ENCODE data around the gene GPATCH2L. TPM values are rescaled to one million over a fixed set of nuclear protein-coding genes. Genes with fewer than 3 reads are reported as not detected.

GPATCH2L gene
- polyA plus RNA-seq, 3 donors = 10.6 to 28.3 (median 13.8) TPM

- H4K20me1 ChIP-seq (ENCODE audit: insufficient read depth, low read length) = no peaks in the 10 kb centered on the region
- no peak overlapping the region for H3K4me3 ChIP-seq (replicated peaks in 1 of 3; ENCODE audit: low read depth in 2 of 3, low read length in 3 of 3)
- no peak overlapping the region for H3K4me2 ChIP-seq (replicated peaks; ENCODE audit: extremely low read depth, low read length, poor library complexity, severe bottlenecking)
- H3K9me3 ChIP-seq (replicated peaks in 1 of 2; ENCODE audit: control insufficient read depth in 1 of 2, insufficient read depth in 1 of 2, low read length in 2 of 2) = no peaks in the 10 kb centered on the region
- WGBS (ENCODE audit: insufficient coverage) = 100% methylated on average over 2 of the region's 3 CpGs
- Mint-ChIP-seq H3K36me3 (peaks cover 64 to 68% of the 10 kb centered on the region in 2 donors), H3K27me3 (ENCODE audit: low read depth in 3 of 3) (no peaks in the 10 kb centered on the region), H3K27ac (no peak overlapping the region), H3K9me3 (no peaks in the 10 kb centered on the region), H3K4me1 (peaks cover 25% of the 10 kb centered on the region), H3K4me3 (no peak overlapping the region)
- no peak overlapping the region for H3K9ac ChIP-seq (ENCODE audit: insufficient read depth, low read length, poor library complexity, severe bottlenecking)
- H2AFZ ChIP-seq (ENCODE audit: insufficient read depth, low read depth, low read length, poor library complexity, severe bottlenecking) = no peak overlapping the region
- no peak for DNase-seq
- H3K27ac ChIP-seq (ENCODE audit: low read depth in 1 of 2, low read length in 2 of 2) = no peak overlapping the region
- H3K4me1 ChIP-seq (ENCODE audit: control insufficient read depth in 1 of 2, insufficient read depth in 2 of 2, low read length in 2 of 2) = peaks cover 23 to 31% of the 10 kb centered on the region in 2 donors
- H3K79me2 ChIP-seq (ENCODE audit: insufficient read depth, low read length) = peaks cover 4% of the 10 kb centered on the region
- no peaks in the 10 kb centered on the region for H3K27me3 ChIP-seq (ENCODE audit: control insufficient read depth in 2 of 2, insufficient read depth in 2 of 2, low read length in 2 of 2)
- H3K36me3 ChIP-seq (replicated peaks in 1 of 2; ENCODE audit: control insufficient read depth in 1 of 2, insufficient read depth in 2 of 2, low read length in 2 of 2) = peaks cover 58 to 72% of the 10 kb centered on the region in 2 donors
- TF ChIP-seq CTCF (IDR thresholded peaks at IDR 0.05) = no peak
- intact Hi-C loops (cut with micrococcal nuclease) = no loop called here
Observed at GRCh38 chr14:76194327-76194726, 42.6 kb downstream of the GPATCH2L start.

GRCh38 chr14:76195003-76195402, 43.3 kb downstream of the GPATCH2L start:
- Histone ChIP-seq H3K79me2 (ENCODE audit: insufficient read depth, low read length) (no peaks in the 10 kb centered on the region), H2AFZ (ENCODE audit: insufficient read depth, low read depth, low read length, poor library complexity, severe bottlenecking) (no peak overlapping the region), H3K4me1 (ENCODE audit: control insufficient read depth in 1 of 2, insufficient read depth in 2 of 2, low read length in 2 of 2) (peaks cover 20 to 25% of the 10 kb centered on the region in 2 donors), H3K4me3 (replicated peaks in 1 of 3; ENCODE audit: low read depth in 2 of 3, low read length in 3 of 3) (no peak overlapping the region), H3K9me3 (replicated peaks in 1 of 2; ENCODE audit: control insufficient read depth in 1 of 2, insufficient read depth in 1 of 2, low read length in 2 of 2) (no peaks in the 10 kb centered on the region), H3K27me3 (ENCODE audit: control insufficient read depth in 2 of 2, insufficient read depth in 2 of 2, low read length in 2 of 2) (no peaks in the 10 kb centered on the region), H4K20me1 (ENCODE audit: insufficient read depth, low read length) (no peaks in the 10 kb centered on the region), H3K9ac (ENCODE audit: insufficient read depth, low read length, poor library complexity, severe bottlenecking) (no peak overlapping the region), H3K4me2 (replicated peaks; ENCODE audit: extremely low read depth, low read length, poor library complexity, severe bottlenecking) (no peak overlapping the region), H3K27ac (ENCODE audit: low read depth in 1 of 2, low read length in 2 of 2) (no peak overlapping the region), H3K36me3 (replicated peaks in 1 of 2; ENCODE audit: control insufficient read depth in 1 of 2, insufficient read depth in 2 of 2, low read length in 2 of 2) (peaks cover 65 to 78% of the 10 kb centered on the region in 2 donors)
- H3K27me3 Mint-ChIP-seq (ENCODE audit: low read depth in 3 of 3) = no peaks in the 10 kb centered on the region
- H3K4me1 Mint-ChIP-seq = peaks cover 20% of the 10 kb centered on the region
- WGBS (ENCODE audit: insufficient coverage) = no CpG with 5 or more reads among the region's 3 CpGs
- H3K36me3 Mint-ChIP-seq = peaks cover 64 to 70% of the 10 kb centered on the region in 2 donors
- TF ChIP-seq CTCF (IDR thresholded peaks at IDR 0.05) = no peak
- H3K9me3 Mint-ChIP-seq = no peaks in the 10 kb centered on the region
- DNase-seq = no peak
- H3K27ac Mint-ChIP-seq = no peak overlapping the region
- no peak overlapping the region for H3K4me3 Mint-ChIP-seq
- intact Hi-C loops (cut with micrococcal nuclease) = no loop called here

All from CD14-positive monocyte (primary cell).